HEK293T (cell line): ENCODE data around the gene FCRL6.

Source experiments
- FOXA1 ChIP-seq: fragments of 450-650 bp; IDR thresholded peaks from 2 replicates; pipeline ENCODE4 v1.6.1; 2016; ENCODE audit warnings: mild to moderate bottlenecking
- SP1 ChIP-seq: fragments of 450-650 bp; IDR thresholded peaks from 2 replicates; pipeline ENCODE4 v1.6.1; 2017
- SUZ12 ChIP-seq: fragments of 450-650 bp; IDR thresholded peaks from 2 replicates; pipeline ENCODE4 v1.6.1; 2016; ENCODE audit warnings: mild to moderate bottlenecking

GRCh38 chr1:159851407-159851806 lies 49.2 kb downstream of the FCRL6 start:
- TF ChIP-seq SP1 (no peak), SUZ12 (no peak), FOXA1 (no peak)
